ENCODE data around the gene CTDSPL. TPM values are rescaled to one million over a fixed set of nuclear protein-coding genes. Genes with fewer than 3 reads are reported as not detected.

The CTDSPL gene
- total RNA-seq, 1 experiment from 2014 or later = 124 TPM

DNA sequence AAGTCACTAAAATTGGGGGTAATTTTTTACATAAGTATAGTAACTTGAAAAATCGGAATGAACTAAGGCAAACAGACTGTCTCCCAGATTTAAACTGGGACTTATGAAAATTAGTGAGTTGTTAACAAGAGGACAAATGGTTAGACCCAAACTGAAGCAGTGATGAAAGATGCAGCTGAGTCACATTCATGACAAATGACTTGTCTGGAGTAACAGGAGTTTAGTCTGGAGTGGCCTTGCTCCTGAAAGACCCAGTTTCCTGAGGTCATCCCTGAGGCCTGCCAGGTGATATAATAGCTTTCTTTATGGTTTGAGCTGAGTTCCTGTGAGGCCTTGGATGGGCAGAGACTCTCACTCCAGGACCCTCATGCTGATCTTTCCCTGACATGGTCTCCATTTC lies 9.6 kb upstream of the CTDSPL start:
- Histone ChIP-seq H3K27me3 (ENCODE audit: insufficient read depth, low read depth) (no peaks in the 10 kb centered on the region), H3F3A (ENCODE audit: insufficient read depth, low read depth) (no peaks in the 10 kb centered on the region), H2AFZ (no peak overlapping the region), H3K4me3 (no peak overlapping the region), H4K20me1 (ENCODE audit: insufficient read depth) (no peaks in the 10 kb centered on the region), H3K9me2 (ENCODE audit: insufficient read depth) (no peaks in the 10 kb centered on the region), H3K36me3 (ENCODE audit: low read depth) (0 out of 2 replicates have a peak, but pooled peaks cover 4% of the 10 kb centered on the region), H3K4me2 (no peak overlapping the region), H3K27ac (no peak overlapping the region), H3K4me1 (replicated peaks; ENCODE audit: insufficient read depth) (peaks cover 9% of the 10 kb centered on the region), H3K9me3 (ENCODE audit: insufficient read depth, low read depth) (peaks cover 3% of the 10 kb centered on the region; the same call in 1 of the 2 replicates), H3K79me2 (ENCODE audit: low read depth) (no peaks in the 10 kb centered on the region)
- no peak for DNase-seq
- intact Hi-C loops (cut with micrococcal nuclease; ENCODE audit: unreplicated experiment) = loop anchor here (10.0 kb wide), 1 partner anchor 633 kb away; no protein-coding TSS in a partner anchor
- BruUV-seq (replicated peaks) = no TSS peak
- ChIA-PET POLR2A (ENCODE audit: unreplicated experiment) (interaction anchor here (0.6 to 0.7 kb wide), 2 partner anchors 116 to 641 kb away, joined by 3 to 8 read pairs; no protein-coding TSS in a partner anchor), CTCF (interaction anchor here (0.7 kb wide), 1 partner anchor 120 kb away, joined by 4 read pairs; no protein-coding TSS in a partner anchor)
- TF ChIP-seq CTCF (conservative IDR thresholded peaks at IDR 0.05) (no peak), EZH2 (IDR thresholded peaks at IDR 0.05; ENCODE audit: low read depth) (no peak)

GRCh38 chr3:37852771-37853170 lies 8.9 kb upstream of the CTDSPL start:
- ChIA-PET CTCF (interaction anchor here (0.7 kb wide), 1 partner anchor 144 kb away, joined by 11 read pairs; no protein-coding TSS in a partner anchor), POLR2A (ENCODE audit: unreplicated experiment) (interaction anchor here (0.6 kb wide), 1 partner anchor 144 kb away, joined by 3 read pairs; no protein-coding TSS in a partner anchor)
- Histone ChIP-seq H3K4me2 (no peak overlapping the region), H3K27ac (no peak overlapping the region), H2AFZ (no peak overlapping the region), H3K27me3 (ENCODE audit: insufficient read depth, low read depth) (no peaks in the 10 kb centered on the region), H3K4me3 (no peak overlapping the region), H3K36me3 (ENCODE audit: low read depth) (0 out of 2 replicates have a peak, but pooled peaks cover 3% of the 10 kb centered on the region), H3K9me3 (ENCODE audit: insufficient read depth, low read depth) (no peaks in the 10 kb centered on the region), H3K9me2 (ENCODE audit: insufficient read depth) (no peaks in the 10 kb centered on the region), H4K20me1 (ENCODE audit: insufficient read depth) (no peaks in the 10 kb centered on the region), H3K79me2 (ENCODE audit: low read depth) (no peaks in the 10 kb centered on the region), H3F3A (ENCODE audit: insufficient read depth, low read depth) (no peaks in the 10 kb centered on the region), H3K4me1 (replicated peaks; ENCODE audit: insufficient read depth) (peaks cover 9% of the 10 kb centered on the region)
- intact Hi-C loops (cut with micrococcal nuclease; ENCODE audit: unreplicated experiment) = loop anchor here (10.0 kb wide), 1 partner anchor 632 kb away; no protein-coding TSS in a partner anchor
- no TSS peak for BruUV-seq (replicated peaks)
- no peak for TF ChIP-seq EZH2 (IDR thresholded peaks at IDR 0.05; ENCODE audit: low read depth)
- no peak for TF ChIP-seq CTCF (conservative IDR thresholded peaks at IDR 0.05)
- DNase-seq = no peak

DNA sequence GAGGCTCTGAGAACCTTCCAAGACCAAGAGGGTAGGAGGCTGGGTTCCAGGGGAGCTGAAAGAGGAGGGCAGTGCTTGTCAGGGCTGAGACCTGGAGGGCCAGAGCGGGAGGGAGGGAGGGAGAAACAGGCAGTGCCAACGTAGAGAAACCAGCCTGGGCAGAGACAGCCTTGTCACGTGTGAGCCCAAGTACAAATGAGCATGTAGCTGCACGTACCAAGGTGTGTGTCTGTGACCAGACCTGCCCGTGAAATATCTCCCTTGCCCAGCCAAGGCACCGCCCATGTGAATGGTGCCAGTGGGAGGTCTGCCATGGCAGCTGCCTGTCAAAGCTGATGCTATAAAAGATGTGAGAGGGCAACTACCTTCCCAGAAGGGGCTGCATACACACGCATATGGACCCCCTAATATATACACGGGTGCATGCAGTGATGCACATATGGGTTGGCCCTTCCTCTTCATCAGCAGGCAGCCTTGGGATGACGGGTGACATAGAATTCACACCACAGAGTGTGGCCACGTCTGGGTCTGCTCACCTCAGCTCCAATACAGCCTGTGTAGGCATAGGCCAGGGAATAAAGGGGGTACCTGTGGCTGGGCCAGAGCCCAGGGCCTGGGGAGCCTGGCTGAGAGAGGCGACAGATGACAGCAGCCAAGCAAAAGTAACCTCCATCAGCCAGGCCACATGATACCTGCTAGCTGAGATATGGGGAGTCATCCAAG lies 7.8 kb upstream of the CTDSPL start:
- no peaks in the 10 kb centered on the region for H3K9me2 ChIP-seq (ENCODE audit: insufficient read depth)
- H3K4me1 ChIP-seq (replicated peaks; ENCODE audit: insufficient read depth) = peaks cover 9% of the 10 kb centered on the region
- ChIA-PET POLR2A (ENCODE audit: unreplicated experiment) (no interaction called here), CTCF (interaction anchor here (0.7 to 1.3 kb wide), 2 partner anchors 111 to 143 kb away, joined by 3 to 11 read pairs; no protein-coding TSS in a partner anchor)
- no peaks in the 10 kb centered on the region for H3K27me3 ChIP-seq (ENCODE audit: insufficient read depth, low read depth)
- H3F3A ChIP-seq (ENCODE audit: insufficient read depth, low read depth) = no peaks in the 10 kb centered on the region
- 0 out of 2 replicates have a peak, but pooled peaks cover 3% of the 10 kb centered on the region for H3K79me2 ChIP-seq (ENCODE audit: low read depth)
- no peak overlapping the region for H2AFZ ChIP-seq
- no peak overlapping the region for H3K27ac ChIP-seq
- no peaks in the 10 kb centered on the region for H4K20me1 ChIP-seq (ENCODE audit: insufficient read depth)
- BruUV-seq (replicated peaks) = no TSS peak
- no peak for DNase-seq
- 0 out of 2 replicates have a peak, but pooled peaks cover 3% of the 10 kb centered on the region for H3K36me3 ChIP-seq (ENCODE audit: low read depth)
- H3K9me3 ChIP-seq (ENCODE audit: insufficient read depth, low read depth) = no peaks in the 10 kb centered on the region
- intact Hi-C loops (cut with micrococcal nuclease; ENCODE audit: unreplicated experiment) = loop anchor here (10.0 kb wide), 1 partner anchor 631 kb away; no protein-coding TSS in a partner anchor
- H3K4me2 ChIP-seq = no peak overlapping the region
- no peak overlapping the region for H3K4me3 ChIP-seq
- TF ChIP-seq EZH2 (IDR thresholded peaks at IDR 0.05; ENCODE audit: low read depth) (no peak), CTCF (conservative IDR thresholded peaks at IDR 0.05) (no peak)

All from PC-9 (cell line).